HG03135 (cell line): Measurements from ENCODE around the gene ABHD4.

Source experiments
- ATAC-seq: cut with Tn5 transposase; IDR thresholded peaks from one replicate; pipeline ENCODE4 v1.9.1; 2021; ENCODE audit warnings: mild to moderate bottlenecking, moderate library complexity; ENCODE audit not compliant: unreplicated experiment

Gene ABHD4

DNA sequence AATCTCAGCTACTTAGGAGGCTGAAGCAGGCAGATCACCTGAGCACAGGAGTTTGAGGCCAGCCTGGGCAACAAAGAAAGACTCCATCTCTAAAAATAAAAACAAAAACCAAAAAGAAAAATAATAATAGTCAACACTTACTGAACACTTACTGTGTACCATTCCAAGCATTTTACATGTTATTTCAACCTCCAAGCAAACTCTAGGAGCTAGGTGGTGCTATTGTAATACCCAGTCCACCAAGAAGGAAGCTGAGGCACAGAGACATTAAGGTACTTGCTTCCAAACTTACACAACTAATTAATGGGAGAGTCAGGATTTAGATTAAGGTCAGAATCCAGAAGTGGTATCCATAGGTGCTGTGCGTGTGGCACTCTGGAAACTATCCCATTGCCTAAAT, 59.8 kb downstream of the ABHD4 start:
- no peak for ATAC-seq

DNA sequence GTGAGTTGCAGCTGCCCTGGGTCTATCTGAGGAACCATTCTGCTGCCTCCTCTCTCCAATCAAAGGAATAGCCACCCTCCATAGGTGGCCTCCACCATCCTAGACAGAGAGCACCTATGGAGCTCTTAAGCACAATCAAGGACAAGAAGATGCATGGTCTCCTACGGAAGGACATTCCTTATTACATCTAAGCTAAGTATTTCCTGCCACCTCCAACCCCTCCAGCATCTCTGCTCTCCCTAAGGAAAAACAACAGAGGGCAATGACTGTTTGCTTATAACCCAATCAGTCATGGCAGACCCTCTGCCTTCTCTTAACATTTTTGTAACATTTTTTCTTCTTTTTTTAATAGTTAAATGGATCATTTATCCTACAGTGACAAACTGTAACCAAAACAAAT, 60.8 kb downstream of the ABHD4 start:
- no peak for ATAC-seq

DNA sequence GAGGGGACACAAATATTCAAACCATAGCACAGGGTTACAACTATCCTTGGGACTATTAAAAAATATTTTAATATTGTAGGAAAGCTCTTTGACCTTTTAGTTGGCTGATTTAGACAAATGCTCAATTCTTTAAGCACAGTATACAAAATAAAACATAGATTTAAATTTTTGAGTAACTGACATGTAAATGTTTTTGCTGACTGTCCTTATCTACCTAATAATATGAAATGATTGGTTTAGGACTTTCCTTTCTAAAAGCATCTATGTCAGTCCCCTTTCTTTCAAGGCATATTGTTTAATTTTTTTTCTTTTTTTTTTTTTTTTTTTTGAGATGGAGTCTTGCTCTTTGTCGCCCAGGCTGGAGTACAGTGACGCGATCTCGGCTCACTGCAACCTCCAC, 62.6 kb downstream of the ABHD4 start:
- ATAC-seq: no peak
